Left lung (tissue), 10 donors: ENCODE results near the gene SPTBN1. TPM values are rescaled to one million over a fixed set of nuclear protein-coding genes. Genes with fewer than 3 reads are reported as not detected.

Experiments
- ATAC-seq: fragments of 200-7000 bp; cut with Tn5 transposase; one replicate; pipeline ENCODE4 v1.9.1; 2020; ENCODE audit warnings: moderate library complexity
- DNase-seq, 4 donors: peaks; one replicate each; pipeline ENCODE4 v3.0.0-alpha.2; 2013 to 2020
- H3K27ac ChIP-seq, 2 donors: fragments of 200-600 bp; sonication (generic) in 1 of 2; one replicate each; pipeline versions ENCODE4 v1.5.0 to v1.8.0; 2020 to 2021
- H3K27me3 ChIP-seq, 2 donors: fragments of 200-600 bp; sonication (generic) in 1 of 2; one replicate each; pipeline versions ENCODE4 v1.5.0 to v1.8.0; 2020 to 2021
- H3K36me3 ChIP-seq, 2 donors: fragments of 200-600 bp; sonication (generic) in 1 of 2; one replicate each; pipeline versions ENCODE4 v1.5.0 to v1.8.0; 2020 to 2021
- H3K4me1 ChIP-seq, 2 donors: fragments of 200-600 bp; one replicate each; pipeline ENCODE4 v1.8.0; 2021
- H3K4me3 ChIP-seq, 2 donors: fragments of 200-600 bp; sonication (generic) in 1 of 2; one replicate each; pipeline versions ENCODE4 v1.5.0 to v1.8.0; 2020 to 2021; ENCODE audit warnings: mild to moderate bottlenecking in 1 of 2
- H3K9me3 ChIP-seq, 2 donors: fragments of 200-600 bp; sonication (generic) in 1 of 2; one replicate each; pipeline versions ENCODE4 v1.5.0 to v1.8.0; 2020 to 2021
- intact Hi-C, 2 donors: fragments of 100-400 bp; cut with DNase I; formaldehyde crosslinking; loops; one replicate each; pipeline versions ENCODE4 v1.11.2 to v1.14.2; 2022
- polyA plus RNA-seq, 6 donors: library from polyadenylated mRNA; unstranded; fragments of 120-200 nt; gene quantifications; one replicate each; pipeline ENCODE4 v1.2.1, GENCODE V29; 2013; ENCODE audit not compliant: insufficient read length in 6 of 6
- total RNA-seq, 2 donors: library from RNA; stranded (reverse); fragmentation: NEBNext Ultra II Directional; extraction: Animal tissue kit (Norgen Biotek cat#: 25700); gene quantifications; one replicate each; pipeline ENCODE4 v1.2.1, GENCODE V29; 2021
- TF ChIP-seq, protein P1 (sequence below), 2 donors: fragments of 200-600 bp; sonication (generic) in 1 of 2; IDR thresholded peaks; one replicate each; pipeline versions ENCODE4 v1.5.0 to v1.8.0; 2021; ENCODE audit warnings: antibody characterized with exemption in 2 of 2
- donor health status: DM: no; HTN: yes; CAD: no.
- donor health status: DM: no; HTN: no; CAD: no.

The SPTBN1 gene
- total and polyA plus RNA-seq, 8 donors: 441 to 578 (median 543) TPM

DNA sequence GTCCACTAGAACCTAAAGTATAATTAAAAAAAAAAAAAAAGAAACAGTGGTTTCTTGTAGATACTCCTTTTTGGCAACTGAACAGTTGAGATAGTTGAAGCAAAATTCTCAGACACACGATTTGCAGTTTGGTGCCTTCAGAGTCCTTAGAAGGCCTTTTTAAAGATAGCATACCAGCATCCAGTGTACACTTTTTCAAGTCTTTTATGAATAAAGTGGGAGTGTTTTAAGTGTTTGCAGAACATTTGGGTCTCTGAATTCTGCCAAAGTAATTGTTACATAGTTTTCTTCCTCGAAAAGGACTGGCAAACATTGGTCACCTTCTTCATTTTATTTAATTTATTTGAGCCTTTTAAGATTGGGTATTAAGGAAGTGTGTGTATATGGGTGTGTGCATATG, 62.3 kb downstream of the SPTBN1 start:
- no peak for DNase-seq
- H3K36me3 ChIP-seq: no peaks in the 10 kb centered on the region
- ATAC-seq: peak; percentile 51
- no peak overlapping the region for H3K4me3 ChIP-seq
- H3K9me3 ChIP-seq: no peaks in the 10 kb centered on the region
- H3K27me3 ChIP-seq: no peaks in the 10 kb centered on the region
- peak overlapping the region; percentile 1 to 6 for H3K27ac ChIP-seq
- intact Hi-C loops: no loop called here
- H3K4me1 ChIP-seq: peaks cover 13 to 48% of the 10 kb centered on the region in 2 donors
- TF ChIP-seq, protein P1, sequence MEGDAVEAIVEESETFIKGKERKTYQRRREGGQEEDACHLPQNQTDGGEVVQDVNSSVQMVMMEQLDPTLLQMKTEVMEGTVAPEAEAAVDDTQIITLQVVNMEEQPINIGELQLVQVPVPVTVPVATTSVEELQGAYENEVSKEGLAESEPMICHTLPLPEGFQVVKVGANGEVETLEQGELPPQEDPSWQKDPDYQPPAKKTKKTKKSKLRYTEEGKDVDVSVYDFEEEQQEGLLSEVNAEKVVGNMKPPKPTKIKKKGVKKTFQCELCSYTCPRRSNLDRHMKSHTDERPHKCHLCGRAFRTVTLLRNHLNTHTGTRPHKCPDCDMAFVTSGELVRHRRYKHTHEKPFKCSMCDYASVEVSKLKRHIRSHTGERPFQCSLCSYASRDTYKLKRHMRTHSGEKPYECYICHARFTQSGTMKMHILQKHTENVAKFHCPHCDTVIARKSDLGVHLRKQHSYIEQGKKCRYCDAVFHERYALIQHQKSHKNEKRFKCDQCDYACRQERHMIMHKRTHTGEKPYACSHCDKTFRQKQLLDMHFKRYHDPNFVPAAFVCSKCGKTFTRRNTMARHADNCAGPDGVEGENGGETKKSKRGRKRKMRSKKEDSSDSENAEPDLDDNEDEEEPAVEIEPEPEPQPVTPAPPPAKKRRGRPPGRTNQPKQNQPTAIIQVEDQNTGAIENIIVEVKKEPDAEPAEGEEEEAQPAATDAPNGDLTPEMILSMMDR (IDR thresholded peaks at IDR 0.05): no peak

DNA sequence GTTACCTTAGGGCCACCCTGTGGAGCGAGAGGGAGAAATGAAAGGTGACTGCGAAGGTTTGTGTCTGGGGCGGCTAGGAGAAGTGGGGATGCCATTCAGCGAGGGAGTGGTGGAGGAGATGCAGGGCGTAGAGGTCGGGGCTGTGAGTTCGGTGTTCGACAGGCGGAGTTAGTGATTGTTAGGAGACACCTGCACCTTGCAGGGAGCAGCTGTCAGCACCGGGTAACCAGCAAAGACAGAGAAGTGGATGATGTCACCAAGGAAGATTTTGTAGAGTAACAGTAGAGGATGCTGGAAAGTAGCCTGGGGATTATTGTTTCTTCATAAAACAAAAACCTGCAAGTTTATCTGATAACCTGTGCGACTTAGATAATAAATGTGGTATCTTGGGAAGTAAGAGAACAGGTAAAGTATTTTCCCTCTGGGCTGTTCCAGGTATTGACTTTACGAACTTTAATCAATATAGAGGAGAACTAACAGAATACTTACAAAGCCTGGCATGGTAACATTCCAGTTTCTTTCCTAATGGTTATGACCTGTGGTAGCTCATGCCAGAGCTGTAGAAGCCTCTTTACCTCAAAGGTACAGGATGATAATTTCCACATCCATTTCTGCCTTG, 63.8 kb downstream of the SPTBN1 start:
- intact Hi-C loops: no loop called here
- peaks cover 20 to 63% of the 10 kb centered on the region in 2 donors for H3K4me1 ChIP-seq
- no peak overlapping the region for H3K27ac ChIP-seq
- no peak for ATAC-seq
- H3K36me3 ChIP-seq: no peaks in the 10 kb centered on the region
- no peaks in the 10 kb centered on the region for H3K27me3 ChIP-seq
- DNase-seq: no peak
- no peaks in the 10 kb centered on the region for H3K9me3 ChIP-seq
- no peak overlapping the region for H3K4me3 ChIP-seq
- TF ChIP-seq, protein P1 (IDR thresholded peaks at IDR 0.05): no peak

DNA sequence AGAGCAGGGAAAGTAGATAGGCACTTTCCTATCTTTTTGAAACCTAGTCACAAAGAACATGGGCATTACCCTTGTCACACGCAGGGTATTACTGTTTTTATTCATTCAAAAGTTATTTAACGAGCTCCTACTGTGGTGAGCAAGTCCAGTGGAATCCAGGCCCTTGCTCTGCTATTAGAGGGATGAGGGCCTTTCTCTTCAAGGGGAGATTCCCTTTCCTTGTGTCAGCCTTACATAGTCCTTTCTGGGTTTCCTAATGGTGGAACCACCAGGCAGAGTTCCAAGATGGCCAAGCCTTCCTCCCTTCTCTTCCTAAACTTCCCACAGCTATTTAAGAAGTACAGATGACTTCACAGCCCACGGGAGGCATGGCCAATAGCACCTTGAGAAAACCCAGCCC, 64.6 kb downstream of the SPTBN1 start:
- Histone ChIP-seq H3K36me3 (no peaks in the 10 kb centered on the region), H3K4me3 (no peak overlapping the region), H3K27ac (peak overlapping the region in 1 of 2 donors; percentile 28), H3K4me1 (peaks cover 20 to 71% of the 10 kb centered on the region in 2 donors), H3K9me3 (no peaks in the 10 kb centered on the region), H3K27me3 (no peaks in the 10 kb centered on the region)
- TF ChIP-seq, protein P1 (IDR thresholded peaks at IDR 0.05): no peak
- DNase-seq (no peak), ATAC-seq (peak; percentile 6)
- intact Hi-C loops: no loop called here

DNA sequence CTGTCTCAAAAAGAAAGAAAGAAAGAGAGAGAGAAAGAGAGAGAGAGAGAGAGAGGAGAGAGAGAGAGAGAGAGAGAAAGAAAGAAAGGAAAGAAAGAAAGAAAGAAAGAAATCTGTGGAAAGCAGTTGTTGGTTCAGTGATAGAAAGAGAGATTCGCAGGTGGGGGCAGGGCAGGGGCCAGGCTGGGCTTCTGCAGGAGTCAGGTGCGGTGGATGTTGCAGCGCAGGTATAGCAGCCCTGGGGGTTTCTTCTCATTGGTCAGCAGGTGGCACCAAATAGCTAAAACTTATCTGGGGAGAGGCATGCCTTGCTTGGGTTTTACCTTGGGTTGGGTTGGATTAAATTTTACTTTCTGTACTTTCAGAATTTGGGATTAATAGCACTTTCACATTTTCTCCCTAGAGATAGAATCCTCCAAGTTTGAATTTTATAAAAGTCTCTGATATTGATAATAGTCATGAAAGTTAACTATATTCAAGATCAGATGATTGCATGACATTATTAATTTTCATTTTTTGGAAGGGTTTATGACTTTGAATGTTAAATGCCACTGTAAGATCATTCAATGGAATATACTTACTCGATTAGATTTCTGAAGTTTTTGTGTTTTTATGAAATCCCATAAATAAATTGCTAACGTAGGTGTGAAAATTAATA, 66.6 kb downstream of the SPTBN1 start:
- Histone ChIP-seq H3K4me3 (no peak overlapping the region), H3K4me1 (peaks cover 19 to 59% of the 10 kb centered on the region in 2 donors), H3K36me3 (peaks cover 3 to 18% of the 10 kb centered on the region in 2 donors), H3K27ac (no peak overlapping the region), H3K27me3 (no peaks in the 10 kb centered on the region), H3K9me3 (no peaks in the 10 kb centered on the region)
- TF ChIP-seq, protein P1 (IDR thresholded peaks at IDR 0.05): peak; percentile 52 to 79
- intact Hi-C loops: no loop called here
- peak in 3 of 4 donors; percentile 49 to 81 (median 60) for DNase-seq
- peak; percentile 80 for ATAC-seq

DNA sequence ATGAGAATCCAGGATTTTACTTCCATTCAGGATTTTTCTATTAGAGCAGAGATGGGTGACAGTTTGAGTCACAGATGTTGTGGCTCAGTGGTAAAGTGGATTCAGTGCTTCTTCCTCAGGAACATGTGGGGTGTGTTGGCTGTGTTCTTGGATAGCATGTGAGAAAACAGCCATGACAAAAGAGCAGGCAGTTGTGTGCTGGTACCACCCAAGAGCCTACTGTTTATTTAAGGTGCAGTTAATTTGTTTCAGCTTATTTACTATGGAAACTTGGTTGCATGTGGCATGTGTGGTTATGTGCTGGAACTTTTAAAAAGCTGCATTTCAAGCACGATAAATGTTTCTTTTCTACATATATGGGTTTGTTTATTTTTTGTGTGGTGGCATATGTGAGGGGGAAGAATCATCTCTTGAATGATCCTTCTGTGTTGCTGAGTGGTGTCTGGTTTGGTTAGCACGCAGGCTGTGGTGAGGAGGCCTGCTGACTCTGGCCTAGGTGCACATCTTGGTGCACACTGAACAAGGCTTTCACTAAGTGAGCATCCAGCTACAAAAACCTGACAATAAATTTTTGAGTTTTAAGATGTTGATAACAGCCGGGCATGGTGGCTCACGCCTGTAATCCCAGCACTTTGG, 67.3 kb downstream of the SPTBN1 start:
- no peaks in the 10 kb centered on the region for H3K9me3 ChIP-seq
- ATAC-seq (no peak), DNase-seq (no peak)
- intact Hi-C loops: no loop called here
- H3K4me3 ChIP-seq: no peak overlapping the region
- no peaks in the 10 kb centered on the region for H3K27me3 ChIP-seq
- TF ChIP-seq, protein P1 (IDR thresholded peaks at IDR 0.05): no peak
- peaks cover 16 to 58% of the 10 kb centered on the region in 2 donors for H3K4me1 ChIP-seq
- H3K27ac ChIP-seq: peak overlapping the region in 1 of 2 donors; percentile 57
- peaks cover 3 to 24% of the 10 kb centered on the region in 2 donors for H3K36me3 ChIP-seq
